Heart left ventricle (tissue), 16 donors: ENCODE data around the gene SYNM. TPM values are rescaled to one million over a fixed set of nuclear protein-coding genes. Genes with fewer than 3 reads are reported as not detected.

Experiments
- ATAC-seq, 4 donors: fragments of 200-7000 bp; cut with Tn5 transposase; one replicate each; pipeline ENCODE4 v1.9.1; 2020 to 2022; ENCODE audit warnings: moderate library complexity in 4 of 4, mild to moderate bottlenecking in 3 of 4, moderate number of reproducible peaks in 1 of 4
- DNase-seq, 5 donors: peaks; one replicate each; pipeline ENCODE4 v3.0.0-alpha.2; 2020
- H3K27ac ChIP-seq, 12 donors: fragments of 200-600 bp; sonication (generic) in 4 of 12; one replicate each; pipeline versions ENCODE4 v1.5.0 to v1.8.0; 2016 to 2022; ENCODE audit warnings: mild to moderate bottlenecking in 2 of 12
- H3K27me3 ChIP-seq, 9 donors: fragments of 200-600 bp; sonication (generic) in 2 of 9; one replicate each; pipeline versions ENCODE4 v1.5.1 to v1.8.0; 2016 to 2022; ENCODE audit warnings: mild to moderate bottlenecking in 3 of 9
- H3K36me3 ChIP-seq, 9 donors: fragments of 200-600 bp; sonication (generic) in 2 of 9; one replicate each; pipeline versions ENCODE4 v1.5.0 to v1.8.0; 2018 to 2022; ENCODE audit warnings: mild to moderate bottlenecking in 2 of 9
- H3K4me1 ChIP-seq, 12 donors: fragments of 200-600 bp; sonication (generic) in 4 of 12; one replicate each; pipeline versions ENCODE4 v1.5.0 to v1.8.0; 2016 to 2022; ENCODE audit warnings: mild to moderate bottlenecking in 3 of 12
- H3K4me3 ChIP-seq, 12 donors: fragments of 200-600 bp; sonication (generic) in 4 of 12; one replicate each; pipeline versions ENCODE4 v1.5.0 to v1.8.0; 2017 to 2022; ENCODE audit warnings: mild to moderate bottlenecking in 9 of 12, moderate library complexity in 4 of 12
- H3K9me3 ChIP-seq, 12 donors: fragments of 200-600 bp; sonication (generic) in 4 of 12; one replicate each; pipeline versions ENCODE4 v1.5.0 to v1.8.0; 2016 to 2022; ENCODE audit warnings: mild to moderate bottlenecking in 1 of 12
- POLR2A ChIP-seq, 2 donors: fragments of 450-650 bp; IDR thresholded peaks; one replicate each; pipeline ENCODE4 v1.6.1; 2017; ENCODE audit warnings: antibody characterized with exemption in 2 of 2, mild to moderate bottlenecking in 2 of 2, moderate library complexity in 2 of 2
- WGBS, 4 donors: extraction: QIAGEN DNeasy Blood & Tissue Kit in 2 of 4; methylation state at CpG; one replicate each; pipeline versions ENCODE4 v1.1.5 to v1.1.7; 2013 to 2018; 5-methylcytosine and 5-hydroxymethylcytosine counted together
- intact Hi-C, 10 donors: fragments of 100-400 bp; cut with DNase I; formaldehyde crosslinking; loops; one replicate each; pipeline versions ENCODE4 v1.11.1 to v1.14.2; 2022
- polyA plus RNA-seq, 2 donors: library from polyadenylated mRNA; stranded (reverse); fragments of 200-250 nt; gene quantifications; one replicate each; pipeline ENCODE4 v1.2.3, GENCODE V29; 2013
- total RNA-seq, 9 donors: library from RNA; depleted of rRNA in 2 of 9; stranded (reverse); fragments of >200 nt in 2 of 9; fragmentation: NEBNext Ultra II Directional in 3 of 9; extraction: Animal tissue kit (Norgen Biotek cat#: 25700) in 3 of 9; gene quantifications; one replicate each; pipeline versions ENCODE4 v1.1.0 to v1.2.4, GENCODE V29; 2016 to 2023
- TF ChIP-seq, protein P1 (sequence below), 12 donors: fragments of 200-600 bp; sonication (generic) in 4 of 12; IDR thresholded peaks; one replicate each; pipeline versions ENCODE4 v1.5.0 to v1.8.0; 2018 to 2022; ENCODE audit warnings: antibody characterized with exemption in 12 of 12, mild to moderate bottlenecking in 5 of 12
- donor health status: ischemic (EF 13 %, LVEDD 7.1; RV severe dilation, severe dysfunction).
- donor health status: healthy with polysubstance abuse.
- donor health status: DM: no; HTN: yes; CAD: no.
- donor health status: DM: no; HTN: no; CAD: no.
- donor health status: ischemic (EF 25% LVEDD 6.9; RV normal size, moderate dysfunction).
- donor health status: ischemic (EF 25% LVEDD 5.7; RV mildly dilated, moderate dysfunction).
- donor health status: healthy.
- donor health status: DM: yes; HTN: yes; CAD: no.
- donor health status: ischemic (EF 35%, LVEDD 5.7; RV mildly dilated, moderate dysfunction).
- donor health status: nonischemic (EF 11% LVEDD 7.7; RV severe dilation, severe dysfunction).
- donor health status: DM: yes; HTN: yes; CAD: no.
- donor health status: PGD.
- donor health status: ischemic (EF 29% LVEDD 5.4; RV normal size, mild dysfunction).
- donor health status: nonischemic (EF 23%, LVEDD 6.1; RV moderate dilation, normal function).

The SYNM gene
- total and polyA plus RNA-seq, 11 donors = 113 to 455 (median 262) TPM

DNA sequence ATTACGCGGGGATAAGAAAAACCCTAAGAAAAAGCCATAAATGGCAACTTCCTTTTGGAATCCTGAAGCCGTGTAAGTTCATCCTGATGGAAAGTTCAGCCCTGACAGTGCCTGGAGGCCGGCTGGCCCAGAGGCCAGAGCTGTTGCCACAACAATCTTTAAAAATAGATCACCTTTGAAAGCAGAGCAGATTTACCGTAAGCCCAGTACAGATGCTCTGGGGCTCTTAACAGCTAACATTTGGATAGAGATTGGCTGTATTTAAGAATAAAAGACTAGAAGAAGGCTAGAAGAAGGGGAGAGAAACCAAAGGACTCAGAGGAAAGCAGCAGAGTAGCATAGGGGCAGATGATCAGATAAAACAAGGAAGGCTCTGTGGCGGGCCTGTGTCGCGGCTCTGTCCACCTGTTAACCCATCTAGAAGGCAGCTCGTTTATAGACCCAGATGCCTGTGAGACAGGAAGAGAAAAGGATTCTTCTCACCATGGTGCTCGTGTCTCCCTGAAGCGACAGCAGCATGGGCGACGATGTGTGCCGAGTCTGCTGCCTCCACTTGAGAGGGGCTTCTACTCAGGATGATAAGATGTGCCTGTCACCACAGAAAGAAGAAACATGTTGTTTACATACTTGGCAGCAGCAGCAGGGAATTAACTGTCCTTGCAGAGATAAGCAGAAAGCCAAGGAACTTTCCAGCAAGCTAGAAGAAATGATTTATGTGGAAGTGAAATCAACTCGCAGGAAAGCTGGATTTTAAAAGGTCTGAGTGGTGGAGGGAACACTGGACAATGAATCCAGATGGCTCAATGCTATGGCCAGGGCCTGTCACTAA, 69.9 kb downstream of the SYNM start:
- WGBS, 4 donors = 40 to 47% (median 44%) methylated on average over 15 of the region's 15 CpGs

DNA sequence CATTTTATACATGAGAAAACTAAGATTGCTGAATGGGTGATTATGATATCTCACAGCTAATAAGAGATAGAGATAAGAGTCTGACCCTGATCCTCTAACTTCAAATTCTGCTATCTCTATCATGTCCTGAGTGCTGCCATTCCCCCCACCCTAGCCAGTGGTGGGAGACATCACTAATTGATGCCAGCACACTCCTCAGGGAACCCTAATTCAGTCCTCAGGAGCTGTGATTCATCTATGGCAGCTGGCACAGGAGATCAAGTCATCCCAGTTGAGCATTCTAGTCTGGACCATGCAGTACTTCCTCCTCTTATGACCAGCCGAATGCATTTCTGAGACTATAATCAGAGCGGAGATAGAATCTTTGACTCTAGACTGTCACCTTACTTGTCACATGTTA, 71.9 kb downstream of the SYNM start:
- ATAC-seq (no peak), DNase-seq (no peak)
- intact Hi-C loops = loop anchor here in 1 of 10 donors (5.0 kb wide), 1 partner anchor 36 kb away; no protein-coding TSS in a partner anchor
- peaks cover 4 to 71% (median 31%) of the 10 kb centered on the region in 12 donors for H3K4me1 ChIP-seq
- 82 to 86% (median 84%) methylated on average over 2 of the region's 2 CpGs for WGBS, 4 donors
- H3K9me3 ChIP-seq = no peaks in the 10 kb centered on the region
- H3K36me3 ChIP-seq = peaks cover 0 to 29% (median 17%) of the 10 kb centered on the region in 9 donors
- TF ChIP-seq, protein P1, sequence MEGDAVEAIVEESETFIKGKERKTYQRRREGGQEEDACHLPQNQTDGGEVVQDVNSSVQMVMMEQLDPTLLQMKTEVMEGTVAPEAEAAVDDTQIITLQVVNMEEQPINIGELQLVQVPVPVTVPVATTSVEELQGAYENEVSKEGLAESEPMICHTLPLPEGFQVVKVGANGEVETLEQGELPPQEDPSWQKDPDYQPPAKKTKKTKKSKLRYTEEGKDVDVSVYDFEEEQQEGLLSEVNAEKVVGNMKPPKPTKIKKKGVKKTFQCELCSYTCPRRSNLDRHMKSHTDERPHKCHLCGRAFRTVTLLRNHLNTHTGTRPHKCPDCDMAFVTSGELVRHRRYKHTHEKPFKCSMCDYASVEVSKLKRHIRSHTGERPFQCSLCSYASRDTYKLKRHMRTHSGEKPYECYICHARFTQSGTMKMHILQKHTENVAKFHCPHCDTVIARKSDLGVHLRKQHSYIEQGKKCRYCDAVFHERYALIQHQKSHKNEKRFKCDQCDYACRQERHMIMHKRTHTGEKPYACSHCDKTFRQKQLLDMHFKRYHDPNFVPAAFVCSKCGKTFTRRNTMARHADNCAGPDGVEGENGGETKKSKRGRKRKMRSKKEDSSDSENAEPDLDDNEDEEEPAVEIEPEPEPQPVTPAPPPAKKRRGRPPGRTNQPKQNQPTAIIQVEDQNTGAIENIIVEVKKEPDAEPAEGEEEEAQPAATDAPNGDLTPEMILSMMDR (IDR thresholded peaks at IDR 0.05) = no peak
- no peak for TF ChIP-seq POLR2A (IDR thresholded peaks at IDR 0.05)
- no peaks in the 10 kb centered on the region for H3K27me3 ChIP-seq
- H3K27ac ChIP-seq = peak overlapping the region in 3 of 12 donors; percentile 66 to 94 (median 93)
- no peak overlapping the region for H3K4me3 ChIP-seq

More for the DNA sequence above, 69.9 kb downstream of the SYNM start:
- peak overlapping the region; percentile 66 to 94 (median 85) for H3K27ac ChIP-seq
- TF ChIP-seq, protein P1 (IDR thresholded peaks at IDR 0.05) = no peak
- TF ChIP-seq POLR2A (IDR thresholded peaks at IDR 0.05) = no peak
- DNase-seq (peak in 4 of 5 donors; percentile 33 to 69 (median 48)), ATAC-seq (peak; percentile 84 to 90 (median 88))
- H3K9me3 ChIP-seq = no peaks in the 10 kb centered on the region
- H3K27me3 ChIP-seq = no peaks in the 10 kb centered on the region
- intact Hi-C loops = loop anchor here in 8 of 10 donors (2.0 to 5.0 kb wide), 4 partner anchors 37 to 67 kb away; partner anchors contain the start of gene SYNM (in 2 of the 8)
- peaks cover 0 to 64% (median 23%) of the 10 kb centered on the region in 12 donors for H3K4me1 ChIP-seq
- peak overlapping the region in 1 of 12 donors; percentile 11 for H3K4me3 ChIP-seq
- peaks cover 0 to 36% (median 21%) of the 10 kb centered on the region in 9 donors for H3K36me3 ChIP-seq

DNA sequence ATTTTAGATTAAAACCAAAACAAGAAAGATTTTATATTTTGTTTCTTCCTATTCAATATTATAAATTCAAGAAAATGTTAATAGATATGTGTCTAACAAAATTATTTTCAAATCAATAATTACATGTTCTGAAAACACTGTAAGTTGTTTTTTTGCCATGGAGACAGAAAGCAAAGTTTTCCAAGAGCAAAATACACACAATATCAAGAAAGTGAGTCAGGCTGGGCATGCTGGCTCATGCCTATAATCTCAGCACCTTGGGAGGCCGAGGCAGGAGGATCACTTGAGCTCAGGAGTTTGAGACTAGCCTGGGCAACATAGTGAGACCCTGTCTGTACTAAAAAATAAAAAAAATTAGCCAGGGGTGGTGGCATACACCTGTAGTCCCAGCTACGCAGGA, 72.8 kb downstream of the SYNM start:
- 94 to 100% (median 98%) methylated on average over 2 of the region's 2 CpGs for WGBS, 4 donors

DNA sequence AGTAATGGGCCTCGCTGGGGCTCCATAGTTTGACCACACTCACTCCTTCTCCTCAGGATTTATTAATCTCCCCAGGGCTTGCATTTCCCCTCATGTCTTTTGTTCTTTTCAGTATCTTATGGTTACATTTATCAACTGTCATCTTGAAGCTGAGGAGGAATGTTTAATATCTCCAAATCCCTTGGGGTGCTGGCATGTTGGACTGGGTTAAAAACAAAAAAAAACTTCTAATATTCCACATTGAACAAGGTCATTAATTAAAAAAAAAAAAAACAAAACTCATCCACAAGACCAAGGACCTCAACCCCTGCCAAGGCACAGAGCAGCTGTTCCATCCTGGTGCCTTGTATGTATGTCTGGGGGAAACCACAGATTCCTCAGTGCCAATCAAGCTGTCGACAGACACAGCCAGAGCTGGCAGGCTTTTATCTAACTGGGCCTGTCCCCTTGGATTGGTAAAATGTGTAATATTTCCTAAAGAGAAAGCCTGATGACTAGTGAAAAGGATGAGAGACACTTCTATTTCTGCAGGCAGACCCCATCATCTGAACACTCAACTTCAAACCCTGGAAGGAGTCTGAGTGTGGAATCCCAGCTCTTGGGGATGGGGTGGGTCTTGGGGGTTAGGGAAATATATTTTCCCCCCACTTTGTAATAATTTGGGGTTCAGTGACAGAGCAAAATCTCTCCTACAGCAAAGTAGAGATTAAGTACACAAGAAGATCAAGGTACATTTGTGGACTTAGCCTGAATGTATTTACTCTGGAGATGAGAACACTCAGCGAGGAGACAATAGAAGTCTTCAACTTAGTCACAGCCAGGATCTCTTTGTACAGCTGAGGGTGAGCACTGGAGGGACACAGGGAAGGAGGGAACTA, 75.4 kb downstream of the SYNM start:
- H3K27ac ChIP-seq = peak overlapping the region; percentile 26 to 94 (median 81)
- ATAC-seq (peak in 2 of 4 donors; percentile 35 to 43), DNase-seq (peak in 1 of 5 donors; percentile 47)
- no peaks in the 10 kb centered on the region for H3K27me3 ChIP-seq
- peaks cover 0 to 5% (median 0%) of the 10 kb centered on the region in 9 donors for H3K36me3 ChIP-seq
- peaks cover 4 to 59% (median 31%) of the 10 kb centered on the region in 12 donors for H3K4me1 ChIP-seq
- H3K9me3 ChIP-seq = no peaks in the 10 kb centered on the region
- intact Hi-C loops = loop anchor here in 1 of 10 donors (2.0 kb wide), 1 partner anchor 74 kb away; no protein-coding TSS in a partner anchor
- WGBS, 4 donors = 65 to 78% (median 74%) methylated on average over 3 of the region's 3 CpGs
- no peak overlapping the region for H3K4me3 ChIP-seq
- no peak for TF ChIP-seq POLR2A (IDR thresholded peaks at IDR 0.05)
- TF ChIP-seq, protein P1 (IDR thresholded peaks at IDR 0.05) = no peak

More for the DNA sequence above, 72.8 kb downstream of the SYNM start:
- no peak for TF ChIP-seq POLR2A (IDR thresholded peaks at IDR 0.05)
- Histone ChIP-seq H3K27ac (peak overlapping the region in 1 of 12 donors; percentile 94), H3K36me3 (peaks cover 0 to 20% (median 11%) of the 10 kb centered on the region in 9 donors), H3K9me3 (no peaks in the 10 kb centered on the region), H3K27me3 (no peaks in the 10 kb centered on the region), H3K4me1 (peaks cover 4 to 80% (median 36%) of the 10 kb centered on the region in 12 donors), H3K4me3 (no peak overlapping the region)
- intact Hi-C loops = loop anchor here in 1 of 10 donors (5.0 kb wide), 1 partner anchor 35 kb away; no protein-coding TSS in a partner anchor
- DNase-seq (no peak), ATAC-seq (no peak)
